ENCODE data around the gene CORO6.

Gene CORO6

DNA sequence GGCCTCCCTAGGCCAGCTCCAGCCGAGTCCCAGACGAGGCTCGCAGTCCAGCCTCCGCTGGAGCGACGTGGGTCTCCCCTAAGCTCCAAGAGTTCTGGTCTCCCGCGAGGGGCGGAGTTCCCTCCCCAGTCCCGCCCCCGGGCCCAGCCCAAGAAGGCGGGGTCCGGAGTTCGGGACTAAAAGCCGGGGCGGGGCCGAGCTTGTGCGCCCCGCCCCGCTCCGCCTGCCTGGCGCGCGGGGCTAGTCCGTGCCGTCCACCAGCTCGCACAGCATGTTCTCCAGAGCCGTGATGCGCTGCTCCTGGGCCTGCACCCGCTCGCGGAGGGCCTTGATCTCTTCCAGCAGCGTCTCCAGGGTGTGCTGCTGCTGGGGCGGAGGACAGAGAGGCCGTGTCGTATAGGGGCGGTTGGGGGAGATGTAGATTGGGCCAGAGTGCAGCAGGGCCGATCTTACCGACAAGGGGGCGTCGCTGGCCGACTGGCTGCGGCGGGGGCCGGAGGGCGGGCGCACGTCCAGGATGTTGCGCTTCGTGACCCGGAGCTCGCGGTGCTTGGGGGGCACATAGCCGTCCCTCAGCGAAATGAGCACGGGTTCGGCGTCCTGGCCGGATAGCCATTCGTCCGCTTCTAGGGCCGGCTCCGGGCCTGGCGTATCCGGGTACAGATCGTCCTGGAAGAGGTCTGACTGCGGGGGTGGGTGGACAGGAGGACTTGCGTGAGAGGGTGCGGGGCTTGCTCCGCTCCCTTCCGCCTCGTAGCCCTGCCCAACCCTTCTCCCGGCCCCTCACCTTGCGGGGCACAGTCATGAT, 7.0 kb downstream of the CORO6 start:
- no peak for TF ChIP-seq TAF1 (IDR thresholded peaks at IDR 0.05; ENCODE audit: low read depth, low read length)
- TF ChIP-seq POLR2A (IDR thresholded peaks at IDR 0.05; ENCODE audit: low read depth, low read length): no peak
- no peak for TF ChIP-seq PAX5 (IDR thresholded peaks at IDR 0.05; ENCODE audit: insufficient read depth, low read length, severe bottlenecking)
- TF ChIP-seq POLR2AphosphoS5 (IDR thresholded peaks at IDR 0.05; ENCODE audit: low read depth, low read length): no peak
- TF ChIP-seq POU2F2 (IDR thresholded peaks at IDR 0.05; ENCODE audit: low read depth, low read length): no peak
- no peak for TF ChIP-seq SPI1 (IDR thresholded peaks at IDR 0.05; ENCODE audit: low read depth, low read length)
- DNase-seq (ENCODE audit: insufficient read length, low spot score) (peak; percentile 90), FAIRE-seq (peak; percentile 90)

DNA sequence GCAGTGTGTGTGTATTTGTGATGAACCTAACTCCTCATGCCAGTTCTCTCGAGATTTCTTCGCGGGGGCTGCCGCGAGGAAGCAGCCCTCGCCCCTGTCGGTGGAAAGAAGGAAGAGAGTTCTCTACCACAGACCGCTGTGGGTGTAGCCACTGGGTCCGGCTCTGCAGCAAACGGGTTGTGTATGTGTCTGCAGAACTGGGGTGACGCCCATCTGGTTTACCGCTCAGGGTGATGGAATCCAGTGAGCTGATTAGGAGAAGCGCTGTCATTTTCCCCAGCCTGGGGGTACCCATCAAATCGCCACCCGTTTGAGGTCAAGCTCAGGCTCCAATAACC, 7.7 kb downstream of the CORO6 start:
- peak; percentile 49 for DNase-seq (ENCODE audit: insufficient read length, low spot score)
- TF ChIP-seq POLR2AphosphoS5 (IDR thresholded peaks at IDR 0.05; ENCODE audit: low read depth, low read length) (no peak), POU2F2 (IDR thresholded peaks at IDR 0.05; ENCODE audit: low read depth, low read length) (no peak), TAF1 (IDR thresholded peaks at IDR 0.05; ENCODE audit: low read depth, low read length) (no peak), SPI1 (IDR thresholded peaks at IDR 0.05; ENCODE audit: low read depth, low read length) (no peak), PAX5 (IDR thresholded peaks at IDR 0.05; ENCODE audit: insufficient read depth, low read length, severe bottlenecking) (no peak), POLR2A (IDR thresholded peaks at IDR 0.05; ENCODE audit: low read depth, low read length) (no peak)
- no peak for FAIRE-seq

DNA sequence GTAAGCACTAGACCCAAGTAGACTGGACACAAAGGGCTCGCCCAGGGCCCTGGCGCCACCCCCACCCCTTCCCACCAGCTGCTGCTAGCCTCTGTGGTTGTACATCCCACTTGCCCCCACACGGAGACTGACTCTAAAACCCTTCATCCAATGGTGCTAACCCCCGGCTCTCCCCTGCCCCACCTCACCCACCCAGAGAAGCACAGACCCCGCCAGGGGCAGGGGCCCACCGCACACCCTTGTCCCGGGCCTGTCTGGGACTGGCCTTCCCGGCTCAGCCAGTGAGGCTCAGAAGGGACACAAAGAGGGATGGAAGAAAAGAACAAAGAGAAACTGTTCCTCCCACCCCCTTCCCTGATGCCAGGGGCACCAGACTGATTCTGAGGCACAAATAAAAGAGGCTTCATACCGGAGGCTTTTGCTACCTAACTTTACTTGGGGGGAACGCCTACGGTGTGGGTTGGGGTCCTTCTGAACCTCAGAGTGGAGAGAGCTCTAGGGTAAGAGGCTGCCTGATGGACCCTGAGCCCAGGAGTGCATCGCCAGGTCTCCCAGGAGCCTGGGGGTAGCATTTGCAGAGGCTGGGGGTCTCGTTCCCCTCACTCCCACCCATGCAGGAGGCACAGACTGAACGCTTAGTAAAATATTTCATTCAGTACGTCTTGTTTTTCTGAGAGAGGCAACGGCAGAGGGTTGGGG, 8.2 kb downstream of the CORO6 start:
- FAIRE-seq: no peak
- no peak for DNase-seq (ENCODE audit: insufficient read length, low spot score)
- TF ChIP-seq POU2F2 (IDR thresholded peaks at IDR 0.05; ENCODE audit: low read depth, low read length) (no peak), PAX5 (IDR thresholded peaks at IDR 0.05; ENCODE audit: insufficient read depth, low read length, severe bottlenecking) (no peak), POLR2AphosphoS5 (IDR thresholded peaks at IDR 0.05; ENCODE audit: low read depth, low read length) (no peak), SPI1 (IDR thresholded peaks at IDR 0.05; ENCODE audit: low read depth, low read length) (no peak), POLR2A (IDR thresholded peaks at IDR 0.05; ENCODE audit: low read depth, low read length) (no peak), TAF1 (IDR thresholded peaks at IDR 0.05; ENCODE audit: low read depth, low read length) (no peak)

DNA sequence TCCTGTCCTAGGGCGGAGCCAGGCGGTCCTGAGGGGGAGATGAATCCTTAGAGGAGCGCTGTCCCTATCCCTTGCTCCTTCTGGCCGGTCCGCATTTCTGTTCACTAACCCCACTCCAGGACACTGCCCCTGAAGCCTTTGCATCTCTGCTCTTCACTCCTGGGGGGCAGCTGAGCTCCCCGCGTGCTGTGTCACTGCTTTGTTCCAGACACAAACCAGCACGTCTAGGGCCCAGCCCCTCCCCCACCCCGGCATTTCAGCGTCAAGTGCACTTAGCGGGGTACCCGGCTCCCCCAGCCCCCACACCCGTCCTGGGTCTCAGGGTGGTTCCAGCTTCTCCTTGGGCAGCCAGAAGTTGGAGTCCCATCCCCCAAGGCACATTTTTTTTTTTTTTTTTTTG, 8.9 kb downstream of the CORO6 start:
- TF ChIP-seq PAX5 (IDR thresholded peaks at IDR 0.05; ENCODE audit: insufficient read depth, low read length, severe bottlenecking) (no peak), POLR2AphosphoS5 (IDR thresholded peaks at IDR 0.05; ENCODE audit: low read depth, low read length) (no peak), POU2F2 (IDR thresholded peaks at IDR 0.05; ENCODE audit: low read depth, low read length) (no peak), TAF1 (IDR thresholded peaks at IDR 0.05; ENCODE audit: low read depth, low read length) (no peak), SPI1 (IDR thresholded peaks at IDR 0.05; ENCODE audit: low read depth, low read length) (no peak), POLR2A (IDR thresholded peaks at IDR 0.05; ENCODE audit: low read depth, low read length) (no peak)
- DNase-seq (ENCODE audit: insufficient read length, low spot score) (no peak), FAIRE-seq (no peak)

DNA sequence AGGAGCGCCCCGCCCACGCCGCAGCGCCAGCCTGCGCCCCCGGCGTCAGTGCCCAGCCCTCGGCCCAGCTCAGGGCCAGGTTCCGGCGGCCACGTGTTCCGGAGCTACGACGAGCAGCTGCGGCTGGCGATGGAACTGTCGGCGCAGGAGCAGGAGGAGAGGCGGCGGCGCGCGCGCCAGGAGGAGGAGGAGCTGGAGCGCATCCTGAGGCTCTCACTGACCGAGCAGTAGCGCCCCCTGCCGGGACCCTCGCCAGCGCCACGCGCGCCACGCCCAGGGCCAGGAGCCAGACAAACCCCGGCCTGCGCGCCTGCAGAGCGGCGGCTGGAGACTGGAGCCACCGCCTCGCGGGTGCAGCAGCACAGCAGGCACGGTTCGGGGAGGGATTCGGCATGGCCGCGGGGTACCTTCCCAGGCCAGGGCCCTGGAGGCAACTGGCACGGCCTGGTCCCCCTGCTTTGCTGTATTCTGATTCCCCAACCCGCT, 9.3 kb downstream of the CORO6 start:
- DNase-seq (ENCODE audit: insufficient read length, low spot score): peak; percentile 76

DNA sequence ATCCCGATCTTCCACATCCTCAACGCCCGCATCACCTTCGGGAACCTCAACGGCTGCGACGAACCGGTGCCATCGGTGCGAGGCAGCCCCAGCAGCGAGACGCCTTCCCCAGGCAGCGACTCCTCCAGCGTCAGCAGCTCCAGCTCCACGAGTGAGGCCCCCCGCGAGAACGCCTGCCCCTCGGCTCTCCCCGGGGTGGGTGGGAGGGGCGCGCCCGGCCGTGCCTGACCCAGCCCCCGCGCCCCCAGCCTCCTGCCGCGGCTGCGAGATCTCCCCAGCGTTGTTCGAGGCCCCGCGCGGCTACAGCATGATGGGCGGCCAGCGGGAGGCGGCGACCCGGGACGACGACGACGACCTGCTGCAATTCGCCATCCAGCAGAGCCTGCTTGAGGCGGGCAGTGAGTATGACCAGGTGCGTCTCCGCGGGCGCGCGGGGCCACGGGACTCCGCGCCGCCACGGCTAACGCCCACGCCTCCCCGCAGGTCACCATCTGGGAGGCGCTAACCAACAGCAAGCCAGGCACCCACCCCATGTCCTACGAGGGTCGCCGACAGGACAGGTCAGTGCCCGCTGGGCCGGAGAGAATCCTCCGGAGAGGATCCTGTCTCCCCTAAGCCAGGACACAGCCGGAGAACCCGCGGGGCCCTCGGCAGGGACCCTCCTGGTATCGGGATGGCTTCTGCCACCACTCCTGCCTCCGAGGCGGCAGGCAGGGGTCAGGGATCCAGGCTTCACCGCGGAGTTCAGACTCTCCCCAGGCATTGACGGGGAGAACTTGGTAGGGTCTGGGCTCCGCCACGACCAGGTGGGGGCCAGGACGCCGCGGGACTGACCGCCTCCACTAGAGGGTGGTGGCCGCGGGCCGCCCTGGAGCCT, 10.1 kb downstream of the CORO6 start:
- FAIRE-seq (no peak), DNase-seq (ENCODE audit: insufficient read length, low spot score) (no peak)
- TF ChIP-seq SPI1 (IDR thresholded peaks at IDR 0.05; ENCODE audit: low read depth, low read length): no peak
- no peak for TF ChIP-seq PAX5 (IDR thresholded peaks at IDR 0.05; ENCODE audit: insufficient read depth, low read length, severe bottlenecking)
- no peak for TF ChIP-seq TAF1 (IDR thresholded peaks at IDR 0.05; ENCODE audit: low read depth, low read length)
- TF ChIP-seq POLR2AphosphoS5 (IDR thresholded peaks at IDR 0.05; ENCODE audit: low read depth, low read length): no peak

More for the DNA sequence above, 9.3 kb downstream of the CORO6 start:
- TF ChIP-seq PAX5 (IDR thresholded peaks at IDR 0.05; ENCODE audit: insufficient read depth, low read length, severe bottlenecking) (peak; percentile 92), TAF1 (IDR thresholded peaks at IDR 0.05; ENCODE audit: low read depth, low read length) (no peak), POU2F2 (IDR thresholded peaks at IDR 0.05; ENCODE audit: low read depth, low read length) (no peak)
- FAIRE-seq: peak; percentile 94

DNA sequence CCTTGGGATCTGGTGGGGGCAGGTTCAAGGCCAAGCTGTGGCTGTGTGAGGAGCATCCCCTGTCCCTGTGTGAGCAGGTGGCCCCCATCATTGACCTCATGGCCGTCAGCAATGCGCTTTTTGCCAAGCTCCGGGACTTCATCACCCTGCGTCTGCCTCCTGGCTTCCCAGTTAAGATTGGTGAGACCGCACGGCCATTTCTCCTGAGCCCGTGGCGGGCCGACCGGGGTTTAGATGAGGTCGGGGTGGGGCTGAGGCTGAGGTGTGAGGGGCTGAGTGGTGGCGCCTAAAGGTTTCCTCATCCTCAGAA, 10.7 kb downstream of the CORO6 start:
- TF ChIP-seq POLR2AphosphoS5 (IDR thresholded peaks at IDR 0.05; ENCODE audit: low read depth, low read length) (no peak), PAX5 (IDR thresholded peaks at IDR 0.05; ENCODE audit: insufficient read depth, low read length, severe bottlenecking) (no peak), POLR2A (IDR thresholded peaks at IDR 0.05; ENCODE audit: low read depth, low read length) (no peak), SPI1 (IDR thresholded peaks at IDR 0.05; ENCODE audit: low read depth, low read length) (no peak), POU2F2 (IDR thresholded peaks at IDR 0.05; ENCODE audit: low read depth, low read length) (no peak), TAF1 (IDR thresholded peaks at IDR 0.05; ENCODE audit: low read depth, low read length) (no peak)
- FAIRE-seq (no peak), DNase-seq (ENCODE audit: insufficient read length, low spot score) (no peak)

DNA sequence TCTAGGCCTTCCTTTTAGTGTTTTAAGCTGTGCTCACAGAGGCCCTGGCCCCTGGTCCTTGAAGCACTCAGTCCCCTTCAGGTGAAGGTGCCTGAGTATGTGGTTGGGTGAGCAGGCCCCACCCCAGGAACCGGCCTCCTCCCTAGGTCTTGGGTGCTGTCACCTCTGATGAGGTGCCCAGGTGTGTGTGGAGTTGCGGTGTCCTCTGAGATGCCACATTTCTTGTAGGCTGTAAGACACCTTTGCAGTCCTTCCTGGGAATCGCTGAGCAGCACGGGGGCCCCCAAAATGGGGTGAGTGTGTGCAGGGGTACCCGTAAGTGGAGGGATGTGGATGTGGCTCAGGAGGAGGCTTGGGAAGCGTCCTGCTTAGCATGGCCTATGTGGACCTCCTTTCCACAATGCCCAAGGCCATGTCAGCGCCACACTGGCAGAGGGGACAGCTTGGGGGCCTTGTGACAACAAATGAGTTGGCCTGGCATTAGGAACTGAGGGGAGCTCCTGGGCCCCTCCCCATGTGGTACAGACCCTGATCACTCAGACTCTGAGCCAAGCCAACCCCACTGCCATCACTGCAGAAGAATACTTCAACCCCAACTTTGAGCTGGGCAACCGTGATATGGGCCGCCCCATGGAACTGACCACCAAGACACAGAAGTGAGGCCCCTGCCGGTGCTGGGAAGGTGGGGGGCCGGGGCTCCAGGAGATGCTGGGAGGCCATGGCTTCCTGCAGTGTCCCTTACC, 11.2 kb downstream of the CORO6 start:
- FAIRE-seq (no peak), DNase-seq (ENCODE audit: insufficient read length, low spot score) (no peak)
- no peak for TF ChIP-seq POLR2A (IDR thresholded peaks at IDR 0.05; ENCODE audit: low read depth, low read length)
- TF ChIP-seq POLR2AphosphoS5 (IDR thresholded peaks at IDR 0.05; ENCODE audit: low read depth, low read length): no peak
- no peak for TF ChIP-seq TAF1 (IDR thresholded peaks at IDR 0.05; ENCODE audit: low read depth, low read length)
- no peak for TF ChIP-seq POU2F2 (IDR thresholded peaks at IDR 0.05; ENCODE audit: low read depth, low read length)
- TF ChIP-seq SPI1 (IDR thresholded peaks at IDR 0.05; ENCODE audit: low read depth, low read length): no peak
- no peak for TF ChIP-seq PAX5 (IDR thresholded peaks at IDR 0.05; ENCODE audit: insufficient read depth, low read length, severe bottlenecking)
